GM12878 (cell line): Measurements from ENCODE around the gene SUGCT.

ENCODE experiments used
- CHD2 ChIP-seq: IDR thresholded peaks from 2 replicates; pipeline ENCODE4 v1.6.1; 2011; ENCODE audit warnings: low read depth, low read length, improper control_type of control experiment, borderline replicate concordance
- HDGF ChIP-seq: fragments of 450-650 bp; IDR thresholded peaks from 2 replicates; pipeline ENCODE4 v1.6.1; 2016; ENCODE audit warnings: antibody characterized with exemption
- JUND ChIP-seq: IDR thresholded peaks from 2 replicates; pipeline ENCODE4 v1.6.1; 2012; ENCODE audit warnings: low read depth, mild to moderate bottlenecking, low read length, improper control_type of control experiment, moderate library complexity
- NBN ChIP-seq: fragments of 450-650 bp; IDR thresholded peaks from 2 replicates; pipeline ENCODE4 v1.6.1; 2016
- TAF1 ChIP-seq: IDR thresholded peaks from 2 replicates; pipeline ENCODE4 v1.6.1; 2011; ENCODE audit warnings: mild to moderate bottlenecking, low read depth, low read length, borderline replicate concordance
- TF ChIP-seq, protein P1 (sequence below): IDR thresholded peaks from 2 replicates; pipeline ENCODE4 v1.6.1; 2011; ENCODE audit warnings: low read depth, low read length, improper control_type of control experiment, borderline replicate concordance
- TF ChIP-seq, protein P2 (sequence below), 3 experiments: IDR thresholded peaks in 2 of 3; conservative IDR thresholded peaks in 1 of 3; 2 replicates each; pipeline ENCODE4 v1.5.1; 2011; ENCODE audit warnings: low read depth in 3 of 3, low read length in 3 of 3, mild to moderate bottlenecking in 3 of 3, control low read depth in 2 of 3, moderate library complexity in 2 of 3, inconsistent platforms in 1 of 3, mixed read lengths in 1 of 3; ENCODE audit not compliant: control insufficient read depth in 2 of 3, insufficient read depth in 1 of 3; ENCODE audit errors: extremely low read depth in 1 of 3
- TF ChIP-seq, protein P3 (sequence below): IDR thresholded peaks from 2 replicates; pipeline ENCODE4 v1.6.1; 2011; ENCODE audit warnings: low read depth, mild to moderate bottlenecking, low read length, moderate library complexity, borderline replicate concordance; ENCODE audit errors: extremely low read depth

DNA sequence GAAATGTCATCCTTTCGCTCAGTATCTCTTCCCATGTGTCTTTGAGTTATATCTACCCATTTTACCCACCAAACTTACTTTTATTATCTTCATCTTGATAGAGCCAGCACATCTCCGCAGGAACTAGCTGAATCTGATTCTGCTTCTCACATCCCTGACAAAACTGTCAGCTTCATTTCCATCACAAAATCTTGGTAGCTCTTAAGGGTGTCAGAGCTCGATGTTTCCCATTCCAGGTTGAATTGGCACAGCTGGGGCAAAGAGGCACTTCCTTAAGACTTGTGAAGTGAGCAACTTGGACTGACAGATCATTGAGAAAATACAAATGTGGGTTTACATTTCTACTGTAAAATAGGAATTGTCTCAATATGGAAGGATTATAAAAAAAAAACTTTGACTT is 434.5 kb downstream of the SUGCT start:
- TF ChIP-seq, protein P1, sequence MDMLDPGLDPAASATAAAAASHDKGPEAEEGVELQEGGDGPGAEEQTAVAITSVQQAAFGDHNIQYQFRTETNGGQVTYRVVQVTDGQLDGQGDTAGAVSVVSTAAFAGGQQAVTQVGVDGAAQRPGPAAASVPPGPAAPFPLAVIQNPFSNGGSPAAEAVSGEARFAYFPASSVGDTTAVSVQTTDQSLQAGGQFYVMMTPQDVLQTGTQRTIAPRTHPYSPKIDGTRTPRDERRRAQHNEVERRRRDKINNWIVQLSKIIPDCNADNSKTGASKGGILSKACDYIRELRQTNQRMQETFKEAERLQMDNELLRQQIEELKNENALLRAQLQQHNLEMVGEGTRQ: no peak
- TF ChIP-seq, protein P2, sequence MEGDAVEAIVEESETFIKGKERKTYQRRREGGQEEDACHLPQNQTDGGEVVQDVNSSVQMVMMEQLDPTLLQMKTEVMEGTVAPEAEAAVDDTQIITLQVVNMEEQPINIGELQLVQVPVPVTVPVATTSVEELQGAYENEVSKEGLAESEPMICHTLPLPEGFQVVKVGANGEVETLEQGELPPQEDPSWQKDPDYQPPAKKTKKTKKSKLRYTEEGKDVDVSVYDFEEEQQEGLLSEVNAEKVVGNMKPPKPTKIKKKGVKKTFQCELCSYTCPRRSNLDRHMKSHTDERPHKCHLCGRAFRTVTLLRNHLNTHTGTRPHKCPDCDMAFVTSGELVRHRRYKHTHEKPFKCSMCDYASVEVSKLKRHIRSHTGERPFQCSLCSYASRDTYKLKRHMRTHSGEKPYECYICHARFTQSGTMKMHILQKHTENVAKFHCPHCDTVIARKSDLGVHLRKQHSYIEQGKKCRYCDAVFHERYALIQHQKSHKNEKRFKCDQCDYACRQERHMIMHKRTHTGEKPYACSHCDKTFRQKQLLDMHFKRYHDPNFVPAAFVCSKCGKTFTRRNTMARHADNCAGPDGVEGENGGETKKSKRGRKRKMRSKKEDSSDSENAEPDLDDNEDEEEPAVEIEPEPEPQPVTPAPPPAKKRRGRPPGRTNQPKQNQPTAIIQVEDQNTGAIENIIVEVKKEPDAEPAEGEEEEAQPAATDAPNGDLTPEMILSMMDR (IDR thresholded peaks at IDR 0.05 in 2 of 3, conservative IDR thresholded peaks at IDR 0.05 in 1 of 3; ENCODE audit: control insufficient read depth in 2 of 3, extremely low read depth in 1 of 3, insufficient read depth in 1 of 3, low read depth in 3 of 3, low read length in 3 of 3): no peak
- TF ChIP-seq JUND: no peak
- no peak for TF ChIP-seq NBN
- TF ChIP-seq, protein P3, sequence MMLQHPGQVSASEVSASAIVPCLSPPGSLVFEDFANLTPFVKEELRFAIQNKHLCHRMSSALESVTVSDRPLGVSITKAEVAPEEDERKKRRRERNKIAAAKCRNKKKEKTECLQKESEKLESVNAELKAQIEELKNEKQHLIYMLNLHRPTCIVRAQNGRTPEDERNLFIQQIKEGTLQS: no peak
- no peak for TF ChIP-seq HDGF
- TF ChIP-seq CHD2: no peak
- no peak for TF ChIP-seq TAF1
